Measurements from ENCODE around the gene HIVEP3.

HIVEP3 gene

GRCh38 chr1:41582851-41583657, 335.7 kb downstream of the HIVEP3 start:
- no peaks in the 10 kb centered on the region for H3K27me3 ChIP-seq (ENCODE audit: control insufficient read depth, insufficient read depth, low read length)
- H3K27ac ChIP-seq: no peak overlapping the region
- H3K36me3 ChIP-seq (ENCODE audit: control insufficient read depth, insufficient read depth, low read length): no peaks in the 10 kb centered on the region
- H3K9ac ChIP-seq: no peak overlapping the region
- H3K4me2 ChIP-seq (ENCODE audit: low read length): no peak overlapping the region
- H3K79me2 ChIP-seq: no peaks in the 10 kb centered on the region
- no peak for TF ChIP-seq CTCF (IDR thresholded peaks at IDR 0.05)
- no peaks in the 10 kb centered on the region for H3K9me3 ChIP-seq (ENCODE audit: control insufficient read depth, low read length)
- H3K4me1 ChIP-seq: no peaks in the 10 kb centered on the region
- H2AFZ ChIP-seq: no peak overlapping the region
- no peak overlapping the region for H3K4me3 ChIP-seq (ENCODE audit: low read depth, low read length)

- Histone ChIP-seq H3K27me3 (ENCODE audit: control insufficient read depth, insufficient read depth, low read length) (no peaks in the 10 kb centered on the region), H3K36me3 (ENCODE audit: control insufficient read depth, insufficient read depth, low read length) (no peaks in the 10 kb centered on the region), H3K9me3 (ENCODE audit: control insufficient read depth, low read length) (no peaks in the 10 kb centered on the region), H3K4me3 (ENCODE audit: low read depth, low read length) (no peak overlapping the region), H3K27ac (no peak overlapping the region), H3K79me2 (no peaks in the 10 kb centered on the region), H2AFZ (no peak overlapping the region), H3K4me2 (ENCODE audit: low read length) (no peak overlapping the region), H3K9ac (no peak overlapping the region), H3K4me1 (no peaks in the 10 kb centered on the region)
- TF ChIP-seq CTCF (IDR thresholded peaks at IDR 0.05): no peak
These were observed 336.4 kb downstream of the HIVEP3 start for GRCh38 chr1:41582351-41582750.

GRCh38 chr1:41582004-41582325, 336.8 kb downstream of the HIVEP3 start:
- Histone ChIP-seq H2AFZ (no peak overlapping the region), H3K36me3 (ENCODE audit: control insufficient read depth, insufficient read depth, low read length) (no peaks in the 10 kb centered on the region), H3K4me3 (ENCODE audit: low read depth, low read length) (no peak overlapping the region), H3K4me1 (no peaks in the 10 kb centered on the region), H3K79me2 (no peaks in the 10 kb centered on the region), H3K27ac (no peak overlapping the region), H3K27me3 (ENCODE audit: control insufficient read depth, insufficient read depth, low read length) (no peaks in the 10 kb centered on the region), H3K9ac (no peak overlapping the region), H3K4me2 (ENCODE audit: low read length) (no peak overlapping the region), H3K9me3 (ENCODE audit: control insufficient read depth, low read length) (no peaks in the 10 kb centered on the region)
- no peak for TF ChIP-seq CTCF (IDR thresholded peaks at IDR 0.05)

- no peak overlapping the region for H3K4me3 ChIP-seq (ENCODE audit: low read depth, low read length)
- H3K9ac ChIP-seq: no peak overlapping the region
- H3K4me2 ChIP-seq (ENCODE audit: low read length): no peak overlapping the region
- no peak for TF ChIP-seq CTCF (IDR thresholded peaks at IDR 0.05)
- no peaks in the 10 kb centered on the region for H3K79me2 ChIP-seq
- no peaks in the 10 kb centered on the region for H3K4me1 ChIP-seq
- no peak overlapping the region for H2AFZ ChIP-seq
- no peaks in the 10 kb centered on the region for H3K36me3 ChIP-seq (ENCODE audit: control insufficient read depth, insufficient read depth, low read length)
- no peaks in the 10 kb centered on the region for H3K9me3 ChIP-seq (ENCODE audit: control insufficient read depth, low read length)
- H3K27ac ChIP-seq: no peak overlapping the region
- H3K27me3 ChIP-seq (ENCODE audit: control insufficient read depth, insufficient read depth, low read length): no peaks in the 10 kb centered on the region
These were observed 337.3 kb downstream of the HIVEP3 start for GRCh38 chr1:41581216-41582003.

All from parathyroid adenoma (tissue), 2 donors.